Jurkat, Clone E6-1 (cell line): ENCODE data around the gene TP53I11.

ENCODE experiments used
- DNase-seq: peaks from one replicate; pipeline ENCODE4 v3.0.0-alpha.2; 2011; ENCODE audit warnings: low read depth, low spot score
- H3K4me3 ChIP-seq: 2 replicates; pipeline ENCODE4 v1.5.1; 2011; ENCODE audit warnings: mild to moderate bottlenecking, low read length, control low read depth, moderate library complexity

TP53I11 gene

DNA sequence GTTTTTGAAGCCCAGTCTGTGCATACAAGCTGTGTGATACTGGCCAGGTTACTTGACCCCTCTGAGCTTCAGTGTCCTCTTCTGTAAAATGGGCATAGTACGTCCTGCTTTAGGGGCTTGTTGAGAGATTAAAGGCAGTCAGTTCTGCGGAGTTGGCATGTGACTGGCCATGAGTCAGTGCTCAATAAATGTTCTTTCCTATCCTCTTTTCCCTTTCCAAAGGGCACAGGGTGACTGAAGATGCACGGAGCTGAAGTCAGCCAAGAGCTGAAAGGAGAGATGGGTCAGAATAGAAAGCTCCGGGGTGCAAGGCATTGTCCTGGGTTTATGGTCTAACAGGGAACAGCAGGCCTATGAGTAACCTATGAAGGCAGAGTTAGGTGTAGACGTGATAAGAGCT lies 48.9 kb downstream of the TP53I11 start:
- DNase-seq: no peak
- H3K4me3 ChIP-seq: no peak overlapping the region

GRCh38 chr11:44901120-44901633 lies 49.5 kb downstream of the TP53I11 start:
- no peak for DNase-seq
- H3K4me3 ChIP-seq: no peak overlapping the region

DNA sequence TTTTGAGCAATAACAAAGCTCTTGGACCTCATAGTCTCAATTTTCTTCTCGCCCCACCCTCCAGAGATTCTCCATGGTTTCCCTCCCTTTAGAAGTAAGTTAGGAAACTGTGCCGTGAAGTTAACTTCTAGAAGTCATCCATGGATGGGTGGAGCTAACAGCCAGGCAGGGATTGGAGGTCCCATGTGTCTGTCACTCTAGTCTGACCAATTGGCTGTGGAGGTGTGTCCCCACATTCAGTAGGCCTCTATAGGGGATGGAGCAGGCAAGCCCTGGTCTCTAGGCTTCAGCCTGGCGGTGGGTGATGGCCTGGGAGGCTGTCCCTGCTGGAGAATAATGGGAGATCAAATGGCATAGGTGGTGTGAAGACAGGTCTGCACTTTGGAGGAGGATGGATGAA lies 50.7 kb downstream of the TP53I11 start:
- peak; percentile 84 for DNase-seq
- H3K4me3 ChIP-seq: no peak overlapping the region

DNA sequence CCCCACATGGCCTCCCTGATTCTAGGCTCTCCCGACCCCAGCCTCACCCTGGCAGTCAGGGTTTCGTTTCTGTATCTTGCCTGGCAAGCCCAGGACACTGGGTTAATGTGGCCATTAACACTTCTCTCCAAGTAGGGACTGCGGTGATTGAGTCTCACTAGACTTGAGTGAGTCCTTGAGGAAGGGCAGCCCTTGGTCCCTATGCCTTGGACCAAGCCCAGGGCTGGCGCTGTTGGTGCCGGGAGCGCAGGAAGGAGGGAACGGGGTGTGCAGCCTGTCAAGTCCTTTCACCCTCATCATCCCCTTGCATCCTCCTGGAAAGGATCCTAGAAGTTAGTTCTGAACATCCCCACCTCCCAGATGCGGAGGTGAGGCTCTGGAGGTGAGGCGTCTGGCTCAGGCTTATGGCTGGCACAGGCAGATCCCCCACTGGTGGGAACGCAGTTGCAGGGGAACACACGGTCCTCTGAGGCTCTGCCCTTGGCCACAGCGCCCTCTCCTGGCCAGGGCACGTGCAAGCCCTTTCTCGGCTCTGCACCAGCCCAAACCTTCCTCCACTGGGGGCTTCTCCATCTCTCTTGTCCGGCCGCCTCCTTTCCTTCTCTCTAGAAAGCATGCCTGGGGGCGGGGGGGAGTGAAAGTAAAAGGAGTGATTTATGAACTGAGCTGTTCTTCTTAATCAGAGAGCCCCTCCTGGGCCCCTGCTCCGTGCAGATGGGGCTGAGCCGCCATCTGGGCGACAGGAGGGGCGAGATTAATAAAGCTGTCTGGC lies 56.7 kb downstream of the TP53I11 start:
- peak; percentile 21 for DNase-seq
- no peak overlapping the region for H3K4me3 ChIP-seq

DNA sequence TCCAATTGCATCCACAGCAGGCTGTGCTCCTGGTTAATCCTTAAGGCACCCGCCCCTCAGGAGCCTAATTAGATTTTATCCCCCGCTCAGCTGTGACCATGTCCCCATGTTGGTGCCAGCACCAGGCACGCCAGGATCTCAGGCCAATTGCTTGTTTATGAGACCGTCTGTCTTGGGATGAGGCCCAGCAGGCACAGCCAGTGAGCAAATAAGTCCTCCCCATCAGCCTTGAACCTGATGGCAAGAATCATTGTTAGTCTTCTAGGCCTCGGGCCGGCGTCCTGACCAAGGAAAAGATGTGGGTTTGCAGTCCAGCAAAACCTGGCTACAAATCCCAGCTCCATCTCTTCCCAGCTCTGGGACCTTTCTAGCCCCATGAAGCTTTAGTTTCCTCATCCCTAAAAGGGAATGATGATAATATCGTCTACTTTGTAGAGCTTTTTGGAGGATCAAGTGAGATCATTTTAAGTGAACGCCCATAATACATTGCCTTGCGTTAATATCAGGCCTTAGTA lies 57.3 kb downstream of the TP53I11 start:
- no peak for DNase-seq
- no peak overlapping the region for H3K4me3 ChIP-seq

DNA sequence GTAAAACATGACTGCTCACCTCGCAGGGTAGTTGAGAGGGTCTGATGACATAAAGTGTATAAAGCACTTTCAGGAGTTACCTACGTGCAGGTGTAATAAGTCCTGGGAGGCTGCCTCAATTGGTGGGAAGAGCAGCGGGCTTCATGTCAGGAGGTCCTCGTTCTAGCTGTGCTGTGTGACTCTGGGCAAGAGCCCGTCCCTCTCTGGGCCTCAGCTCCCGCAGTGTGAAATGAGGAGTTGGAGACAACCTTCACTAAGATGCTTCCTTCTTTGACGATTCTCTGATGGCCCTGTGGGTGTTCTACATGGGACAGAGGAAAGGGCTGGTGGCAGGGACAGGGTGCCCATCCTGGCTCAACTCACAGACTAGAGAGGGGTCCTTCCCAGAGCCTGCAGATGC lies 57.8 kb downstream of the TP53I11 start:
- no peak overlapping the region for H3K4me3 ChIP-seq
- DNase-seq: no peak

DNA sequence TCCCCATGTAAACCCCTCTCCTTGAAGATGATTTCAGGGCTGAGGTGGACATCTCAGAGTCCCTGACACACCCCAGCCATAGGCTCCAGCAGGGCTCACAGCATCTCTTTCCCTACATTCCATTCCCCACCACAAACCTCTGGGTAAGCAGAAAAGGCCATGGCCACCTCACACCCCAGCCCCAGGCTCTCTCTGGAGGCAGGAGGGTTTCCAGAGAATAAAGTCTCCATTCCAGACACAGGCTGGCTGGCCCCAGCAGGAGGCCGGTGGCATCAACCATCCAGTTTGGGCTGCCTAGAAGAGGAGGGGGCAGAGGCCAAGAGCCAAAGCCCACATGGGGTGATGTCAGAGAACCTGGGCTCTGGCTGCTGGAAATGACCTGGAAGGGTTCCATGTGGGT lies 61.4 kb downstream of the TP53I11 start:
- DNase-seq: no peak

DNA sequence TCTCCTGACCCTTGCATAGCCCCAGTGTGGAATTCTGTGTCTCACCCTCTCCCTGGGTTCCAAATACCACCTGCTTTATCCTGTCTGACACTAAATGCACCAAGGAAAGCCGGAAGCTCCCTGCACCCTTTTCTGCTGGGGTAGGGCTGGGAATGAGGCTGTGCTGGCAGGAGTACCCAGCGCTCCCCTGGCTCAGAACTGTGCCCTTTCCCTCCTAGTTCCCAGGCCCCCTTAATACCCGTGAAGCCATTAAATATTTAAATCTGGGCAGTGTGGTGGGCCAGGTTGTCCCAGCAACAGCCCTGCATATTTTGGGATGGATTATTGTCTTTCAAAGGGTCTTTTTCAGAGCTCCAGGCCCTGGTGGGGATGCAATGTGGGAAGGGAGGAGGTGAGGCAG lies 63.0 kb downstream of the TP53I11 start:
- DNase-seq: no peak
- no peak overlapping the region for H3K4me3 ChIP-seq

More for the DNA sequence above, 61.4 kb downstream of the TP53I11 start:
- H3K4me3 ChIP-seq: no peak overlapping the region

- H3K4me3 ChIP-seq: no peak overlapping the region
- no peak for DNase-seq
Observed at GRCh38 chr11:44886790-44887140, 63.9 kb downstream of the TP53I11 start.

- H3K4me3 ChIP-seq: no peak overlapping the region
- no peak for DNase-seq
Observed at GRCh38 chr11:44885919-44886789, 64.5 kb downstream of the TP53I11 start.

- H3K4me3 ChIP-seq: no peak overlapping the region
- no peak for DNase-seq
Observed at GRCh38 chr11:44885065-44885810, 65.4 kb downstream of the TP53I11 start.

DNA sequence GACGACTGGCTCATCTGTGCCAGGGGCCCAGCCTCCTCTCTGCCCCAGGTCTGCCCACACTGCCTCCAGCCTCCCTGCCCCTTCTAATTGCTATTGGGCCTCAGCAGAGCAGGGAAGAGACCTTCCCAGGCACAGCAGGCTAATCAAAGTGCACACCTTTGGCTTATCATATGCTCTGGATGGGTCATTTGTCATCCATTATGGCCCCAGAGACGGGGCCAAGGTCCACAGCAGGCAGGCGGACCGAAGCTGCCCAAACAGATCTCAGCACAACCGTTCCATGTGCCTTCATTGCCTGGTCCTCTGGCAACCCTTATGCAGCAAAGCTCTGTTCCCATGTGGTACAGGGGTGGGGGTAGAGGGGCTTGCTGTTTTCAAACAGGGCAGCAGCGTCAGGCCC lies 66.6 kb downstream of the TP53I11 start:
- DNase-seq: no peak
- no peak overlapping the region for H3K4me3 ChIP-seq

DNA sequence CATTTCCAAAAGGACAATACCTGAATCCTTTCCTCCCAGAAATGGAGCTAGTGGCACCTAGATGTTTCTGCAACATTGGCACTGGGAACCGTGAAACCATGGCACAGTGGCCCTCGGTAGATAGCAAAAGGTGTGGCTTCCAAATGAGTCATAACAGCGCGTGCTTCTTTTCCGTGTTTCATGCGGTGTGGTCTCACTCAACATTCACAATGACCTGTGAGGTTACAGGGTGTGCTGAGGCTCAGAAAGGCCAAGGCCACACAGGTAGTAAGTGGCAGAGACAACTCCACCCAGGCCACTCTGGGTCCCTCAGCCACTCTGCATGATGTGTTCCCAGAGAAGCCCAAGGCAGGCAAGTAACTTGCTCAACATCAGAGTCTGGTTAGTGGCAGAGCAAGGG lies 67.4 kb downstream of the TP53I11 start:
- DNase-seq: no peak
- no peak overlapping the region for H3K4me3 ChIP-seq
